Central memory CD4-positive, alpha-beta T cell (primary cell): ENCODE data around the gene FXYD6.
"Not testable (repeated sequence)": the region's sequence is repeated elsewhere in the genome, so short reads cannot be mapped to it uniquely, and the experiment has no call there.

ENCODE experiments used
- DNase-seq: peaks from one replicate; pipeline ENCODE4 v3.0.0; 2022
- total RNA-seq, 3 experiments: gene quantifications; one replicate each; lab custom pipeline; 2026; lab: John Stamatoyannopoulos, UW

Gene FXYD6
- 0 to 0.05 (median 0.04) reads per million in 3 experiments for total RNA-seq

DNA sequence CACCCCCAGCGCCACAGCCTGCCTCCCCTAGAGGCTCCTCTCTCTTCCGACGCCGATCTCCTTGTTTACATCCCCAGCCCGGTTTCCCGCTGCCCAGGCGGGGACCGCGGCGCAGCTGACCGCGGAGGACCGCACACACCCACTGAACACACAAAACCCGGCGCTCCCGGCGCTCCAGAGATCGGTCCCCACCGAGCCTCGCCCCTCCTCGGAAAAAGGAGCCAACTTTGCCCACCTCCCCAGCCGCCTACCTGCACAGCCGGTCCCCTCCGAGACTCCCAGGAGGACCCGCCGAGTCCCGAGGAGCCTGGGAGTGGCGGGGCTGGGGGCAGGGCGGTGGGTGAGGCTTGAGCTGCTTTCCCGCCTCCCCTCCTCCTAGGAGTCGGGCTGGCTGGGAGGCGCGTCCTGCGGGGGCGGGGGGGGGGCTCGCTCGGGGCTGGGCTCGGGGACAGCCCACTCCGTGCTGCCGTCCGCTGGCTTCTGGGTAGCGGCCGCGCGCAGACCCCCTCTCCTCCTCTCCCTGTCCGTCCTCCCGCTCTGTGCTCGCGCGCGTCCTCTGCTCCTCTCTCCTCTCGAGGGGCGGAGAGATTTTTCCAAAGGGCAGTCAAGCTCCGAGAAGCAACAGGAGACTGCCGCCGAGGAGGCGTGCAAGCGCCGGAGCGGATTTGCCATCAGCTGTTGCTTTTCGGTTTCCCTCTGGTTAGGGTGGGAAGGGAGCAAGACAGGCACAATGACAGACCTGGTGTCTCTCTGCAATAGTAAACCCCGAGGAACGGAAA lies at the start of gene FXYD6:
FXYD6 (minus strand) TSS at position 318 of the 779 bp plus-strand sequence. CDS start 33,882 bp downstream, outside the sequence.
- DNase-seq = no peak

DNA sequence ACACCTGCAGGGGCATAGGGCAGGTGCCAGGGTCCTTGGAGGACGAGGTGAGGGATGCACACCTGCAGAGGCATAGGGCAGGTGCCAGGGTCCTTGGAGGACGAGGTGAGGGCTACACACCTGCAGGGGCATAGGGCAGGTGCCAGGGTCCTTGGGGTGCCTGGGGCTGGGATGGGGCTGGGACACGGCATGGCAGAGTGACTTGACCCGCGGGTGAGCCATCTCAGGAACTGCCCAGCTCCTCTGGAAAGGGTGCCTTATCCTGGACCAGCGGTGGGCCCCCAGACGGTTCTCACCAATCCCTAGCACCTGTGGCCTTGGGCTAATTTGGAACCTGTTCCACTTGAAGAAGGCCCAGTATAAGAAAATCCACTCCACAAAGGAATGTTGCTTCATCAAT lies 49.7 kb upstream of the FXYD6 start:
- DNase-seq = not testable (repeated sequence)

GRCh38 chr11:117925198-117925925 lies 48.9 kb upstream of the FXYD6 start:
- no peak for DNase-seq

- DNase-seq = no peak
Measured at GRCh38 chr11:117924631-117925170, 48.2 kb upstream of the FXYD6 start.

GRCh38 chr11:117923773-117924172 lies 47.3 kb upstream of the FXYD6 start:
- DNase-seq = no peak

DNA sequence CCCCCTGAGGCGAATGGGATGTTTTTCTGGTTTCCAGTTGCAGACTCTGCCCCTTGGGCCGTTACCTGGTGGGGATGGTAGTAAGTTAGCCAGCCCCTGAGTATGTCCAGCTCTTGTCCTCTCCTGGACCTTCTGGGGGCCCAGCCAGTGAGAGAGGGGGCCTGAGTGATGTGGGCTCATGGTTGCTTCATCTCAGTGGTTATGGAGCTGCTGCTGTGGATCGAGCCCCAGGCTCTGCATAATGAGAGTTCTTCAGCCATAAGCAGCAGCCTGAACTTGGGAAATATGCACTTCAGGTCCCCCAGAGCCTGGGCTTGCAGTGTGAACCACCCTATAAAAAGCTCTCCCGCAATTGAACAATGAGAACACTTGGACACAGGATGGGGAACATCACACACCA lies 46.8 kb upstream of the FXYD6 start:
- DNase-seq = no peak

GRCh38 chr11:117921893-117922292 lies 45.4 kb upstream of the FXYD6 start:
- no peak for DNase-seq

- no peak for DNase-seq
Measured at GRCh38 chr11:117921456-117921855, 45.0 kb upstream of the FXYD6 start.

GRCh38 chr11:117919781-117920221 lies 43.3 kb upstream of the FXYD6 start:
- DNase-seq = no peak

DNA sequence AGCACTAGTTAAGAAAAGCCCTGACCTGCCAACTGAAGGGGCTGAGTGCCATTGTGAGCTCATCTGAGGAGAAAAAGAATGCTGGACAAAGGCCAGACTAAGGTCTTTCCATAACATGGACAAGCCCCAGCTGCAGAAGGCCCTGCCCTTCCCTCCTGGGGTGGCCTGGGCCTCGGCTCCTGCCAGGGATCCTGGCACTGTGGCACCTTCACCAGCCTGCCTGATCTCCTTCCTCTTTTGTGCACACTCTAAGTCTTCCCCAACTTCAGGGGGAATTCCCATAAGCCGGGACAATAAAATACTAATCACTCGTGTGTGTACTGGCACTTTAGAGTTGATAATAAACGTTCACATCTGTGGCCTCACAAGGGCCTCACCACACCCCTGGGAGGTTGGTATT lies 42.9 kb upstream of the FXYD6 start:
- no peak for DNase-seq

DNA sequence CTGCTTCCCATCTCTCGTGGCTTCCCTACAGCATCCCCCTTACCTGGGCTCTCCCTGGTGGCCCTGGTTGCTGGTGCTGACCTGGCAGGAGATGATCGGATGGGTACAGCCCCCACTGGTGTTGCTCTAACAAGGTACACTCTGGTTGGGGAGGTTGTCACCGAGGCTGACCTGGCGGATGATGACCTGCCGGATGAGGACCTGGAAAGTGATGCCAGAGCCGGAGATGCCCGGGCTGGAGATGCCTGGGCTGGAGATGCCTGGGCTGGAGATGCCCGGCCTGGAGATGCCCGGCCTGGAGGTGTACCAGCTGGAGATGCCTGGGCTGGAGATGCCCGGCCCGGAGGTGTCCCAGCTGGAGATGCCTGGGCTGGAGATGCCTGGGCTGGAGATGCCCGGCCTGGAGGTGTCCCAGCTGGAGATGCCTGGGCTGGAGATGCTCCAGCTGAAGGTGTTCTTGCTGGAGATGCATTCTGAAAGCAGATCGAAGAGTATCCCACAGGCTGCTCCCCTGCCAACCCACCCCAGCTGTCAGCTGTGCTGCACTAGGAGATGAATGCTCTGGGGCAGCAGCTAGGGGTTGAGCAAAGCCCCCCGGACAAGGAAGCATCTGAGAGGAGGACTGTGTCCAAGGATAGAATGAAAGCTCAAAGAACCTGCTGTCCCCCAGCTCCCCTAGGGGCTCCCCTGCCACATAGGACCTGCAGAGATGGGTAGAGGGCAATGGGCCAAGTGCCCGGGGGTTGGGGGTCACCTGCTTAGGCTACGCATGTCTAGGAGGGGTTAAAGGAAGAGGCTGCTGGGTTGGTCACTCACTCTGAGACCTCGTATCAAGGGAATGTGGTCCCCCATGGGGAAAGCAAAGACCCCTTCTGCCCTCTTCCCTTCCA lies 42.2 kb upstream of the FXYD6 start:
- DNase-seq = no peak

DNA sequence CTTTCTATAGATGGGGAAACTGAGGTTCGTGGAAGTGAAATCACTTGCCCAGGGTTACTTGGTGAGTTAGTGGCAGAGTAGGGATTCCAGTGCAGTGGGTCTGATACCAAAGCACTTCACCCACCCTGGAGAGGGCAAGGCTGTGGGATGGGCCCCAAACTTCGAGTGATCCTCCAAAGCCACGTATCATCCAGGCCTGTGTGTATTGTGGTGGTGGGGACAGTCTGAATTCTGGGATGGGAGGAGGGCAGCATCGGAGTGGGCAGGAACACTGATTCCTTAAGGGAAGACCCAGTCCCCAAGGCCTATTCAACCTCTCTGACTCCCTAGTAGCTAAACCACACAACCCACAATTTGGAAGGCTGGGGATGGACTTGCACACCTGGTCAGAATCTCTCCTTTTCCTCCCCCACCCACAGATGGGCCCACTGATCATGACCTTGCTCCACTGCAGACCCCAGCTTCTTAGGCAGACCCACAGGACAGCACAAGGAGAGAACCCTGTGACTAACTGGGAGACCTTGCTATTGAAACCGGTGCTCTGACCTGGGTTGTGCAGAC lies 41.2 kb upstream of the FXYD6 start:
- DNase-seq = no peak

DNA sequence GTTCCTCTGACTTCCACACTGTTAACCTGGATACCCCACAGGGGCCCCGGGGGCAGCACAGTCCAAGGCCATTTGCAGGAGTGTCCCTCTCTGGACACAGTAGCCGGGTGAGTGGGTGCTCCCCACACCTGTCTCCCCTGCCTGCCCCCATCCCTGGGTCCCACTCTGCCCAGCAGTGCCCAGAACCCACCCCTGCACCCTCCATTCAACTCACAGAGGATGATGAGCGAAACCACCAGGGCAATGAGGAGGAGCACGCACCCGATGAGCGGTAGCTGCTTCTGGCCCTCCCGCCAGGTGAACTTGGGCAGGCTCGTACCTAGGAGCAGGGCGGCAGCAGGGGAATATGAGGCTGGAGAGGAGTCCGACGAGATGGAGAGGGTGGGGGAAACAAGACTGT lies 40.5 kb upstream of the FXYD6 start:
- DNase-seq = no peak

DNA sequence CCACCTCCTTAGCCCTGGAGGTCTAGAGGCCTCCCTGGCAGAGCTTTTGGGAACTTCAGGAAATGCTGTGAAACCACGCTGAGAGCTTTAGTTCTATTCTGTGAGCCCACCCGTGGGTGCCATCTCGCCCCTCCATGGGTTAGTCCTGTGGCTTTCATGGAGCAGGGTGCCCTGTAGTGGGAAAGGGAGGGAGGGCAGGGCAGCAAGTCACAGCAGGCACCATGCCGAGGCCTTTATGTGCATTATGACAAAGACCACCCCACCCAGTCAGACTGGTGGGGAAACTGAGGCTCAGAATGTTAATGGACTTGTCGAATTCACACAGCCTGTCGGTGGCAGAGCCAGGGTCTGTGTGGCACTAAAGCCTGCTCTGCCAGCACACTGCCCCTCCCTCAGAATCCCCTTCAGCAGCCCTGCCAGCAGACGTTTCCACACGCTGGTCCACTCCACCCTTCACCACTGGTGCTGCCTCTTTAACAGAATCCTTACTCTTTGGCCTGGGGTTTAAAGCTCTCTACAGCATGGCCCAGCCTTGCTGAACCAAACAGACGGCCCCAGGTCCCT lies 39.3 kb upstream of the FXYD6 start:
- DNase-seq = no peak

DNA sequence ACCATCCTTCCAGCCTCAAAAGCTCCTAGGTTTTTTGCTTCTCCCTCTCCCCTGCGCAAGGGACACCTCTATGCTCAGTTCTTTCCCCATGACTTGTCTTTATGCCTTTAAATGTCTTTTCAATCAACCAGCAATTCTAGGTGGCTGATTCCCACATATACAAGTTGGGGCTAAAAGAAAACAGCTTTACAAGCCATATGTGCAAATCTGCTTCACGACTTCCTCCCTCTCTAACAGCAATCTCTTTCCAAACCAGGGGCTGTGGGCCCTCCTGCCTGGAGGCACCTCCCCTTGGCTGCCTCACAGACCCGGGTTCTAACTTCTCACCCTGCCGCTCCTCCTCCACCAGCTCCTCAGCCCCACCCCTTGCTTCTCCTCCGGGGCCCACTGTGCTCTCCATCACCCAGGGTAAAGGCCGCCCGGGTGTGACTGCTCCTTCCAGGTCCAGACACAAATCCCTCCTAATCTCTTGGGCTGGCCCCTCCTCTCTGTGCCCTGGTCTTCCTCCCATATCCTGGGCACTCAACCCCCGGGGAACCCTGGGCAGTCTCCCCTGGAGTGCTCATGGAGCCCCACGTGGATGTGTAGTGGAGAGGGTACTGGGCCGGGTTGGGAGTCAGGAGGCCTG lies 38.6 kb upstream of the FXYD6 start:
- DNase-seq = no peak

DNA sequence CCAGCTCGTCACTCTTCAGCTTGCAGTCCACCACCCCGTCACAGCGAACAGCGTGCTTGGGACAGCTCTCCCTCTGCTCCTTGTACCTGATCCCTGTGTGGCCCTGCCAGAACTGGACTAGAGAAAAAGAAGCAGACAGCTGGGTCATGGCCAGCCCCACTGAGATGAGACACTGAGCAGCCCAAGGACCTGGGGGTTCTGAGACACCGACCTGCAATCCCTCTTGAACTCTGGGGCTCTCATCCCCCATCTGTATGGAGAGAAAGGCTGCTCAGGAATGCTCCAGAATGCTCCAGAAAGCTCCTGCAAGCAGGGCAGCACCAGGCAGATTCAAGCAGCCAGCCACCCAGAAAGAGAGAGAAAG lies 37.9 kb upstream of the FXYD6 start:
- DNase-seq = no peak

- DNase-seq = no peak
Measured at GRCh38 chr11:117913736-117914397, 37.4 kb upstream of the FXYD6 start.

- DNase-seq = no peak
Measured at GRCh38 chr11:117912497-117912896, 36.0 kb upstream of the FXYD6 start.

DNA sequence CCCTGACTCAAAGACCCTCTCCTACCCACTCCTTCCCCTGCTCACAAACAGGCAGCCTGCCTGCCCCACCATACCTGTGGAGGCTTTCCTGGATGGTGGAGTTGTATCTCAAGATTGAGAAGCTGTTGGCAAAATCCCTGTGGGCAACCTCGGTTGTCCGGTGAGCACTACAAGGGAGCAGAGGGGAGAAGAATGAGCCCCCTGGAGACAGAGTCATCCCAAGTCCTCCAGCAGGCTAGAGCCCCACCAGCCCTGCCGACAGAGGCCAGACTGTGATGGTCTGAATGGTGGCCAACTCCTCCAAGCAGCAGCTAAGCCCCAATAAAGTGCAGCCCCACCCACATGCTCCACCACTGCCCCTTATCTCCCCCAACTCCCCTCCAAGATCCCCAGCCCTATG lies 35.2 kb upstream of the FXYD6 start:
- DNase-seq = no peak

- no peak for DNase-seq
Measured at GRCh38 chr11:117910941-117911655, 34.6 kb upstream of the FXYD6 start.
